IMR-90 (cell line): ENCODE data around the gene HLA-F. TPM values are rescaled to one million over a fixed set of nuclear protein-coding genes. Genes with fewer than 3 reads are reported as not detected.

Experiments
- ATAC-seq: fragments of 200-7000 bp; cut with Tn5 transposase; 2 replicates; pipeline ENCODE4 v1.9.1; 2020; ENCODE audit warnings: low read depth, mild to moderate bottlenecking, moderate library complexity
- BruUV-seq: library from RNA; stranded (reverse); fragments of 400-500 nt; replicated peaks from 2 replicates; lab custom pipeline; 2021; lab: Mats Ljungman, UMichigan
- CTCF ChIA-PET: fragments of 300-600 bp; formaldehyde crosslinking; extraction: SDS; loops from one replicate; lab custom pipeline; 2021; ENCODE audit warnings: antibody characterized with exemption; lab: Yijun Ruan, JAX
- POLR2A ChIA-PET: fragments of 300-600 bp; sonication (Branson Sonifier 250); formaldehyde crosslinking; loops from one replicate; lab custom pipeline; 2022; ENCODE audit warnings: antibody characterized with exemption; ENCODE audit not compliant: unreplicated experiment; lab: Charles Lee
- DNase-seq: peaks from one replicate; pipeline ENCODE4 v3.0.0; 2013
- H2AFZ ChIP-seq: replicated peaks from 2 replicates; pipeline ENCODE3; 2013; ENCODE audit warnings: low read length, mild to moderate bottlenecking; ENCODE audit not compliant: poor library complexity
- H2AK5ac ChIP-seq: 2 replicates; pipeline ENCODE4 v1.6.1; 2013; ENCODE audit warnings: low read depth, low read length, inconsistent platforms
- H2AK9ac ChIP-seq: replicated peaks from 2 replicates; pipeline ENCODE3; 2013; ENCODE audit warnings: mild to moderate bottlenecking, low read depth, low read length, moderate library complexity; ENCODE audit not compliant: poor library complexity
- H2BK120ac ChIP-seq: 2 replicates; pipeline ENCODE4 v1.6.1; 2013; ENCODE audit warnings: low read depth, low read length, inconsistent platforms
- H2BK15ac ChIP-seq: 3 replicates; pipeline ENCODE4 v1.6.1; 2013; ENCODE audit warnings: low read depth, low read length, inconsistent platforms
- H2BK20ac ChIP-seq: 2 replicates; pipeline ENCODE4 v1.6.1; 2013; ENCODE audit warnings: low read depth, mild to moderate bottlenecking, inconsistent platforms, low read length, moderate library complexity
- H2BK5ac ChIP-seq: 2 replicates; pipeline ENCODE4 v1.6.1; 2013; ENCODE audit warnings: mild to moderate bottlenecking, low read depth, low read length, inconsistent platforms; ENCODE audit not compliant: poor library complexity, severe bottlenecking
- H3K14ac ChIP-seq: replicated peaks from 2 replicates; pipeline ENCODE4 v1.6.1; 2013; ENCODE audit warnings: low read depth, low read length, inconsistent platforms
- H3K18ac ChIP-seq: 2 replicates; pipeline ENCODE4 v1.6.1; 2013; ENCODE audit warnings: low read depth, low read length, control low read depth
- H3K23ac ChIP-seq: 2 replicates; pipeline ENCODE4 v1.6.1; 2013; ENCODE audit warnings: low read depth, low read length, inconsistent platforms
- H3K27ac ChIP-seq: 2 replicates; pipeline ENCODE4 v1.5.1; 2013; ENCODE audit warnings: mild to moderate bottlenecking, control low read depth, low read length; ENCODE audit not compliant: insufficient read depth
- H3K27me3 ChIP-seq: 2 replicates; pipeline ENCODE4 v1.6.1; 2013; ENCODE audit warnings: low read length; ENCODE audit not compliant: control insufficient read depth, insufficient read depth
- H3K36me3 ChIP-seq: 2 replicates; pipeline ENCODE4 v1.6.1; 2013; ENCODE audit warnings: low read length, mixed read lengths; ENCODE audit not compliant: control insufficient read depth, insufficient read depth
- H3K4ac ChIP-seq: 2 replicates; pipeline ENCODE4 v1.6.1; 2013; ENCODE audit warnings: low read depth, low read length, inconsistent platforms
- H3K4me1 ChIP-seq: 2 replicates; pipeline ENCODE4 v1.6.1; 2013; ENCODE audit warnings: low read length, mixed read lengths; ENCODE audit not compliant: control insufficient read depth, insufficient read depth
- H3K4me2 ChIP-seq: 2 replicates; pipeline ENCODE4 v1.6.1; 2013; ENCODE audit warnings: low read depth, mild to moderate bottlenecking, control low read depth, low read length, moderate library complexity
- H3K4me3 ChIP-seq: 2 replicates; pipeline ENCODE4 v1.5.1; 2013; ENCODE audit warnings: low read depth, mild to moderate bottlenecking, control low read depth, low read length, moderate library complexity; ENCODE audit not compliant: insufficient read depth
- H3K56ac ChIP-seq: 2 replicates; pipeline ENCODE4 v1.6.1; 2013; ENCODE audit warnings: low read length, inconsistent platforms; ENCODE audit not compliant: insufficient read depth; ENCODE audit errors: extremely low read depth
- H3K79me1 ChIP-seq, 2 experiments: 2 replicates each; pipeline ENCODE4 v1.6.1; 2013; ENCODE audit warnings: low read length in 2 of 2, inconsistent platforms in 1 of 2, low read depth in 1 of 2
- H3K9ac ChIP-seq: 2 replicates; pipeline ENCODE4 v1.6.1; 2013; ENCODE audit warnings: low read depth, low read length, control low read depth
- H3K9me1 ChIP-seq: 2 replicates; pipeline ENCODE4 v1.6.1; 2013; ENCODE audit warnings: low read length, inconsistent platforms; ENCODE audit not compliant: insufficient read depth
- H3K9me3 ChIP-seq: 2 replicates; pipeline ENCODE4 v1.6.1; 2013; ENCODE audit warnings: low read length; ENCODE audit not compliant: control insufficient read depth, insufficient read depth
- H4K20me1 ChIP-seq: 2 replicates; pipeline ENCODE4 v1.6.1; 2013; ENCODE audit warnings: low read length, inconsistent platforms; ENCODE audit not compliant: insufficient read depth
- H4K5ac ChIP-seq: 2 replicates; pipeline ENCODE4 v1.6.1; 2013; ENCODE audit warnings: mild to moderate bottlenecking, low read depth, low read length, control low read depth
- H4K8ac ChIP-seq, 2 experiments: 2 replicates each; pipeline ENCODE4 v1.6.1; 2013; ENCODE audit warnings: low read depth in 2 of 2, low read length in 2 of 2, control low read depth in 1 of 2, inconsistent platforms in 1 of 2
- H4K91ac ChIP-seq: 2 replicates; pipeline ENCODE4 v1.6.1; 2013; ENCODE audit warnings: low read depth, low read length, inconsistent platforms; ENCODE audit not compliant: insufficient read depth
- FOS ChIP-seq: fragments of 150-350 bp; IDR thresholded peaks from 2 replicates; pipeline ENCODE4 v1.6.1; 2016; ENCODE audit warnings: low read depth, low read length
- NFE2L2 ChIP-seq: fragments of 150-350 bp; IDR thresholded peaks from 2 replicates; pipeline ENCODE4 v1.6.1; 2016; ENCODE audit warnings: low read depth, mild to moderate bottlenecking, low read length
- WGBS, 2 experiments: methylation state at CpG; one replicate each; pipeline versions ENCODE4 v1.1.5 to v1.1.7; 2013; ENCODE audit warnings: missing lambda C conversion rate in 2 of 2; ENCODE audit not compliant: insufficient read length in 1 of 2; ENCODE audit errors: extremely low coverage in 2 of 2; 5-methylcytosine and 5-hydroxymethylcytosine counted together
- dilution Hi-C: fragments of 300-500 bp; cut with HindIII; formaldehyde crosslinking; loops from one replicate; pipeline ENCODE4 v1.14.3; 2018; ENCODE audit warnings: low sequenced_read_pairs; ENCODE audit not compliant: unreplicated experiment
- in situ Hi-C: fragments of 300-500 bp; cut with MboI; formaldehyde crosslinking; loops from 3 replicates; pipeline ENCODE4 v1.14.3; 2019; ENCODE audit warnings: low sequenced_read_pairs, inconsistent platforms, mixed read lengths
- intact Hi-C: fragments of 100-400 bp; cut with micrococcal nuclease; formaldehyde crosslinking; loops from 2 replicates; pipeline ENCODE4 v1.10.0; 2022
- polyA plus RNA-seq, 3 experiments: library from polyadenylated mRNA; depleted of rRNA; stranded (reverse); fragments of >200 nt; gene quantifications; 2 replicates each; pipeline ENCODE4 v1.2.3, GENCODE V29; 2012; ENCODE audit warnings: low replicate concordance in 1 of 3
- total RNA-seq: library from RNA; depleted of rRNA; stranded (reverse); fragments of >200 nt; gene quantifications from 2 replicates; pipeline ENCODE4 v1.2.3, GENCODE V29; 2012
- TF ChIP-seq, protein P1 (sequence below): conservative IDR thresholded peaks from 2 replicates; pipeline ENCODE4 v1.5.1; 2012; ENCODE audit warnings: mild to moderate bottlenecking, low read depth, low read length, improper control_type of control experiment
- TF ChIP-seq, protein P2 (sequence below): fragments of 150-350 bp; IDR thresholded peaks from 2 replicates; pipeline ENCODE4 v1.6.1; 2016; ENCODE audit warnings: low read depth, mild to moderate bottlenecking, low read length, moderate library complexity, borderline replicate concordance

Gene HLA-F
- total and polyA plus RNA-seq, 2 of the 4 experiments (the other 2 are of a cell fraction), result not detected

DNA sequence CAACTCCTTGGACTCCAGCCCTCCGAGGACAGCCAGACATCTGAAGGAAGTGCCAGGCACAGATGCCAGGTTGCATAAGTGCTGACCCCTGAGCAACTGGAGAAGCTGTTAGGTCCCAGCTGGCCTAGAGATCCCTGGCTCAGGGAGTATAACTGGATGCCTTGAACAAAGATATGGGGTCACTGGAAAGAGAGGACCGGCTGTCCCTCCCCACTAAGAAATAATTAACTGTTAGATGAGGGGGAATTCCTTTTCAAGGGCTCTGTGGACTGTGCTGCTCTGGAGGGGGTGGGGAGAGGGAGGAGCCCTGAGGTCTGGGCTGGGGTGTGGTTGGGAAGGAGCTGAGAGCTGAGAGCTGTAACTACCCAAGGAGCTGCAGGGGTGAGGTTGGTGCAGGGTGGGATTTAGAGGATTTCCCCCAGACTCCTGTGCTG lies 39.6 kb downstream of the HLA-F start:
- Histone ChIP-seq H3K36me3 (no peaks in the 10 kb centered on the region), H2BK15ac (no peak overlapping the region), H3K4me3 (no peak overlapping the region), H3K27ac (no peak overlapping the region), H2BK120ac (no peak overlapping the region), H4K8ac (no peak overlapping the region), H3K27me3 (peaks cover 10% of the 10 kb centered on the region), H3K79me1 (no peaks in the 10 kb centered on the region), H3K9me3 (no peaks in the 10 kb centered on the region), H2AK5ac (no peak overlapping the region), H2BK20ac (no peak overlapping the region), H2BK5ac (no peak overlapping the region), H4K5ac (no peak overlapping the region), H4K91ac (no peak overlapping the region), H3K23ac (no peak overlapping the region), H3K9me1 (no peaks in the 10 kb centered on the region), H3K56ac (no peak overlapping the region), H3K4me1 (no peaks in the 10 kb centered on the region), H2AK9ac (no peak overlapping the region), H2AFZ (no peak overlapping the region), H3K4me2 (no peak overlapping the region), H3K9ac (no peak overlapping the region), H3K4ac (no peak overlapping the region), H3K18ac (no peak overlapping the region), H3K14ac (no peak overlapping the region), H4K20me1 (no peaks in the 10 kb centered on the region)
- intact Hi-C loops (no loop called here), in situ Hi-C loops (no loop called here), dilution Hi-C loops (no loop called here)
- no TSS peak for BruUV-seq
- WGBS, 2 experiments, result no CpG with 5 or more reads among the region's 2 CpGs
- DNase-seq (no peak), ATAC-seq (no peak)
- POLR2A ChIA-PET, result no interaction called here
- CTCF ChIA-PET, result interaction anchor here (0.9 kb wide), 1 partner anchor 109 kb away, joined by 3 read pairs; no protein-coding TSS in a partner anchor
- TF ChIP-seq FOS, result no peak
- TF ChIP-seq NFE2L2, result no peak
- TF ChIP-seq, protein P1, sequence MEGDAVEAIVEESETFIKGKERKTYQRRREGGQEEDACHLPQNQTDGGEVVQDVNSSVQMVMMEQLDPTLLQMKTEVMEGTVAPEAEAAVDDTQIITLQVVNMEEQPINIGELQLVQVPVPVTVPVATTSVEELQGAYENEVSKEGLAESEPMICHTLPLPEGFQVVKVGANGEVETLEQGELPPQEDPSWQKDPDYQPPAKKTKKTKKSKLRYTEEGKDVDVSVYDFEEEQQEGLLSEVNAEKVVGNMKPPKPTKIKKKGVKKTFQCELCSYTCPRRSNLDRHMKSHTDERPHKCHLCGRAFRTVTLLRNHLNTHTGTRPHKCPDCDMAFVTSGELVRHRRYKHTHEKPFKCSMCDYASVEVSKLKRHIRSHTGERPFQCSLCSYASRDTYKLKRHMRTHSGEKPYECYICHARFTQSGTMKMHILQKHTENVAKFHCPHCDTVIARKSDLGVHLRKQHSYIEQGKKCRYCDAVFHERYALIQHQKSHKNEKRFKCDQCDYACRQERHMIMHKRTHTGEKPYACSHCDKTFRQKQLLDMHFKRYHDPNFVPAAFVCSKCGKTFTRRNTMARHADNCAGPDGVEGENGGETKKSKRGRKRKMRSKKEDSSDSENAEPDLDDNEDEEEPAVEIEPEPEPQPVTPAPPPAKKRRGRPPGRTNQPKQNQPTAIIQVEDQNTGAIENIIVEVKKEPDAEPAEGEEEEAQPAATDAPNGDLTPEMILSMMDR, result no peak
- TF ChIP-seq, protein P2, sequence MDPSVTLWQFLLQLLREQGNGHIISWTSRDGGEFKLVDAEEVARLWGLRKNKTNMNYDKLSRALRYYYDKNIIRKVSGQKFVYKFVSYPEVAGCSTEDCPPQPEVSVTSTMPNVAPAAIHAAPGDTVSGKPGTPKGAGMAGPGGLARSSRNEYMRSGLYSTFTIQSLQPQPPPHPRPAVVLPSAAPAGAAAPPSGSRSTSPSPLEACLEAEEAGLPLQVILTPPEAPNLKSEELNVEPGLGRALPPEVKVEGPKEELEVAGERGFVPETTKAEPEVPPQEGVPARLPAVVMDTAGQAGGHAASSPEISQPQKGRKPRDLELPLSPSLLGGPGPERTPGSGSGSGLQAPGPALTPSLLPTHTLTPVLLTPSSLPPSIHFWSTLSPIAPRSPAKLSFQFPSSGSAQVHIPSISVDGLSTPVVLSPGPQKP, result no peak
